Neuronal stem cell (in vitro differentiated cells): Measurements from ENCODE around the gene KIFAP3.

Experiments
- DNase-seq: peaks from one replicate; pipeline ENCODE4 v3.0.0-alpha.2; 2013; ENCODE audit warnings: low spot score
- H2AFZ ChIP-seq: one replicate; pipeline ENCODE4 v1.6.1; 2013; ENCODE audit warnings: mild to moderate bottlenecking, low read length, inconsistent platforms
- H2AK5ac ChIP-seq: 2 replicates; pipeline ENCODE4 v1.6.1; 2013; ENCODE audit warnings: low read depth, mild to moderate bottlenecking, inconsistent platforms, low read length, moderate library complexity, mixed read lengths
- H2BK120ac ChIP-seq: 2 replicates; pipeline ENCODE4 v1.6.1; 2013; ENCODE audit warnings: low read depth, mild to moderate bottlenecking, inconsistent platforms, low read length, moderate library complexity, mixed read lengths
- H2BK12ac ChIP-seq: one replicate; pipeline ENCODE4 v1.6.1; 2013; ENCODE audit warnings: low read length, inconsistent platforms
- H2BK15ac ChIP-seq: 2 replicates; pipeline ENCODE4 v1.6.1; 2013; ENCODE audit warnings: mild to moderate bottlenecking, low read length, inconsistent platforms, mixed read lengths
- H2BK5ac ChIP-seq: one replicate; pipeline ENCODE4 v1.6.1; 2013; ENCODE audit warnings: inconsistent platforms, mild to moderate bottlenecking, low read length, moderate library complexity
- H3K14ac ChIP-seq: one replicate; pipeline ENCODE4 v1.6.1; 2013; ENCODE audit warnings: low read length, inconsistent platforms
- H3K18ac ChIP-seq: 2 replicates; pipeline ENCODE4 v1.6.1; 2013; ENCODE audit warnings: low read length, inconsistent platforms
- H3K23ac ChIP-seq: 2 replicates; pipeline ENCODE4 v1.6.1; 2013; ENCODE audit warnings: low read depth, mild to moderate bottlenecking, mixed read lengths, low read length, inconsistent platforms; ENCODE audit not compliant: poor library complexity
- H3K27ac ChIP-seq: replicated peaks from 3 replicates; pipeline ENCODE4 v1.5.1; 2013; ENCODE audit warnings: low read length, inconsistent platforms
- H3K27me3 ChIP-seq, 3 experiments: 2 replicates each; pipeline ENCODE4 v1.6.1; 2013; ENCODE audit warnings: low read length in 3 of 3, mild to moderate bottlenecking in 2 of 3, inconsistent platforms in 1 of 3, low read depth in 1 of 3, mixed read lengths in 1 of 3, moderate library complexity in 1 of 3; ENCODE audit not compliant: control insufficient read depth in 3 of 3, insufficient read depth in 3 of 3
- H3K36me3 ChIP-seq, 2 donors: replicated peaks in 1 of 2; 2 replicates each; pipeline ENCODE4 v1.6.1; 2013; ENCODE audit warnings: low read length in 2 of 2; ENCODE audit not compliant: control insufficient read depth in 2 of 2, insufficient read depth in 2 of 2
- H3K4ac ChIP-seq: 2 replicates; pipeline ENCODE4 v1.6.1; 2013; ENCODE audit warnings: inconsistent platforms, mild to moderate bottlenecking, low read length, moderate library complexity
- H3K4me1 ChIP-seq, 2 donors: 1 replicate in 1 of 2; 2 replicates in 1 of 2; pipeline ENCODE4 v1.6.1; 2013; ENCODE audit warnings: low read length in 2 of 2, low read depth in 1 of 2; ENCODE audit not compliant: control insufficient read depth in 2 of 2, insufficient read depth in 1 of 2
- H3K4me2 ChIP-seq: one replicate; pipeline ENCODE4 v1.6.1; 2013; ENCODE audit warnings: mild to moderate bottlenecking, low read length, inconsistent platforms; ENCODE audit not compliant: insufficient read depth, poor library complexity, severe bottlenecking
- H3K4me3 ChIP-seq, 2 donors: 2 replicates each; pipeline ENCODE4 v1.5.1; 2013; ENCODE audit warnings: low read length in 2 of 2, mild to moderate bottlenecking in 2 of 2, inconsistent platforms in 1 of 2, moderate library complexity in 1 of 2
- H3K79me1 ChIP-seq: one replicate; pipeline ENCODE4 v1.6.1; 2013; ENCODE audit warnings: low read depth, mild to moderate bottlenecking, inconsistent platforms, low read length, moderate library complexity
- H3K9ac ChIP-seq: one replicate; pipeline ENCODE4 v1.6.1; 2013; ENCODE audit warnings: mild to moderate bottlenecking, low read depth, low read length, inconsistent platforms; ENCODE audit not compliant: poor library complexity
- H3K9me3 ChIP-seq, 2 donors: replicated peaks in 1 of 2; 2 replicates each; pipeline versions ENCODE3 to v1.6.1; 2013; ENCODE audit warnings: low read length in 2 of 2, mild to moderate bottlenecking in 2 of 2, inconsistent platforms in 1 of 2, low read depth in 1 of 2, mixed read lengths in 1 of 2, moderate library complexity in 1 of 2; ENCODE audit not compliant: control insufficient read depth in 2 of 2, insufficient read depth in 1 of 2
- H4K8ac ChIP-seq: one replicate; pipeline ENCODE4 v1.6.1; 2013; ENCODE audit warnings: low read depth, mild to moderate bottlenecking, inconsistent platforms, low read length, moderate library complexity
- H4K91ac ChIP-seq: one replicate; pipeline ENCODE4 v1.6.1; 2013; ENCODE audit warnings: low read length, low read depth, mild to moderate bottlenecking, inconsistent platforms; ENCODE audit not compliant: poor library complexity
- WGBS, 2 donors: extraction: QIAGEN DNeasy Blood & Tissue Kit; methylation state at CpG; one replicate each; pipeline ENCODE4 v1.1.7; 2013; ENCODE audit warnings: missing lambda C conversion rate in 2 of 2, mixed read lengths in 1 of 2; ENCODE audit not compliant: insufficient read length in 2 of 2, insufficient replicate concordance in 1 of 2; ENCODE audit errors: extremely low coverage in 2 of 2; 5-methylcytosine and 5-hydroxymethylcytosine counted together

Gene KIFAP3

GRCh38 chr1:169941982-169942830 is 132.3 kb downstream of the KIFAP3 start:
- H3K9me3 ChIP-seq = peaks cover 0 to 2% of the 10 kb centered on the region in 2 donors

DNA sequence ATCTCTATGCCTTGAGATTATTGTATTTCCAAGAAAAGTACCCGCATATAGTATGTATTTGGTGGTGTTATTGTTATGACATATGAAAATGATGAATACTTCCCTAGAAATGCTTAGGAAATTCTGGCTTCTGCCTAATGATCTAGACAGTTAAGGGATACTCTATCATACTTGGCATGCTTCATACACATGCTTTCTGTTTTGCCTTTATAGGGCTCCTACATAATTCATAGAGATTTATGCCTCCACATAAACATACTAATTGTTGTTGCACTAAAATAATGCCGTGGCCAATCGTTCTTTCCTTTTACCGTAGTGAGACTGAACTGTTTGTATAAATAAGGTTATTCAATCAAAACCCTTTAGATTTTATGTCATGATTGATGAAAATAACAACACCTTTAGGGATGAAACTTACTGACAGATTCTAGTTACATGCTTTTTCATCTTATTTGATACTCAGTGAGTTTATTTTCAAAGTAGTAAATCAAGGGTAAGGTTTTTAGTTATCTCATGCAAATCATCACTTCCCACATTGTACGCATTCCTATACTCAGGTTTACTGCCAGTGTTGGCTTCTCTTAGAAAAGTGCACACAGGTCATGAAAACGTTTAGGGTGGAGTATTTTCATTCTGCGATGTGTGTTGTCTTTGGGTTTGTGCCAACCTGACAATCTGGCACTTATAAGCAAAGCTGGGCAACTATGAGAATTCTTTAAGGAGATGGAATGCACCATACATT is 140.3 kb downstream of the KIFAP3 start:
- no peaks in the 10 kb centered on the region for H3K27me3 ChIP-seq
- DNase-seq = no peak
- no peaks in the 10 kb centered on the region for H3K79me1 ChIP-seq
- WGBS, 2 donors = no CpG with 5 or more reads among the region's 7 CpGs
- no peak overlapping the region for H2BK15ac ChIP-seq
- H3K4me3 ChIP-seq = no peak overlapping the region
- H3K4me2 ChIP-seq = no peak overlapping the region
- no peak overlapping the region for H3K14ac ChIP-seq
- no peak overlapping the region for H4K91ac ChIP-seq
- H2BK12ac ChIP-seq = no peak overlapping the region
- H2AFZ ChIP-seq = no peak overlapping the region
- H3K18ac ChIP-seq = no peak overlapping the region
- H2BK5ac ChIP-seq = no peak overlapping the region
- H2AK5ac ChIP-seq = no peak overlapping the region
- H2BK120ac ChIP-seq = no peak overlapping the region
- no peak overlapping the region for H3K9ac ChIP-seq
- H3K23ac ChIP-seq = no peak overlapping the region
- H3K4ac ChIP-seq = no peak overlapping the region
- H4K8ac ChIP-seq = no peak overlapping the region
- no peaks in the 10 kb centered on the region for H3K4me1 ChIP-seq
- no peaks in the 10 kb centered on the region for H3K9me3 ChIP-seq
- H3K36me3 ChIP-seq = no peaks in the 10 kb centered on the region
- no peak overlapping the region for H3K27ac ChIP-seq

More at GRCh38 chr1:169941982-169942830, 132.3 kb downstream of the KIFAP3 start:
- H3K79me1 ChIP-seq = no peaks in the 10 kb centered on the region
- no peak overlapping the region for H3K14ac ChIP-seq
- no peak overlapping the region for H2BK15ac ChIP-seq
- H3K4ac ChIP-seq = no peak overlapping the region
- no CpG with 5 or more reads among the region's 2 CpGs for WGBS, 2 donors
- H4K8ac ChIP-seq = no peak overlapping the region
- H2BK120ac ChIP-seq = no peak overlapping the region
- no peak overlapping the region for H3K23ac ChIP-seq
- H3K27ac ChIP-seq = no peak overlapping the region
- H2BK12ac ChIP-seq = no peak overlapping the region
- no peak overlapping the region for H4K91ac ChIP-seq
- DNase-seq = no peak
- H3K27me3 ChIP-seq = no peaks in the 10 kb centered on the region
- no peak overlapping the region for H3K9ac ChIP-seq
- no peak overlapping the region for H2BK5ac ChIP-seq
- no peak overlapping the region for H3K4me2 ChIP-seq
- no peak overlapping the region for H3K18ac ChIP-seq
- no peak overlapping the region for H2AK5ac ChIP-seq
- no peak overlapping the region for H3K4me3 ChIP-seq
- no peaks in the 10 kb centered on the region for H3K4me1 ChIP-seq
- no peaks in the 10 kb centered on the region for H3K36me3 ChIP-seq
- no peak overlapping the region for H2AFZ ChIP-seq

GRCh38 chr1:169931795-169932231 is 142.7 kb downstream of the KIFAP3 start:
- no peak overlapping the region for H4K91ac ChIP-seq
- DNase-seq = no peak
- H2BK15ac ChIP-seq = no peak overlapping the region
- no CpG with 5 or more reads among the region's 1 CpG for WGBS, 2 donors
- no peak overlapping the region for H2AK5ac ChIP-seq
- H3K4ac ChIP-seq = no peak overlapping the region
- no peaks in the 10 kb centered on the region for H3K79me1 ChIP-seq
- no peak overlapping the region for H2BK12ac ChIP-seq
- no peak overlapping the region for H2BK5ac ChIP-seq
- H2BK120ac ChIP-seq = no peak overlapping the region
- no peak overlapping the region for H2AFZ ChIP-seq
- H3K4me3 ChIP-seq = no peak overlapping the region
- no peaks in the 10 kb centered on the region for H3K9me3 ChIP-seq
- H3K27me3 ChIP-seq = no peaks in the 10 kb centered on the region
- no peak overlapping the region for H3K14ac ChIP-seq
- no peak overlapping the region for H3K4me2 ChIP-seq
- H4K8ac ChIP-seq = no peak overlapping the region
- no peaks in the 10 kb centered on the region for H3K4me1 ChIP-seq
- H3K18ac ChIP-seq = no peak overlapping the region
- H3K36me3 ChIP-seq = no peaks in the 10 kb centered on the region
- H3K9ac ChIP-seq = no peak overlapping the region
- H3K23ac ChIP-seq = no peak overlapping the region
- no peak overlapping the region for H3K27ac ChIP-seq

DNA sequence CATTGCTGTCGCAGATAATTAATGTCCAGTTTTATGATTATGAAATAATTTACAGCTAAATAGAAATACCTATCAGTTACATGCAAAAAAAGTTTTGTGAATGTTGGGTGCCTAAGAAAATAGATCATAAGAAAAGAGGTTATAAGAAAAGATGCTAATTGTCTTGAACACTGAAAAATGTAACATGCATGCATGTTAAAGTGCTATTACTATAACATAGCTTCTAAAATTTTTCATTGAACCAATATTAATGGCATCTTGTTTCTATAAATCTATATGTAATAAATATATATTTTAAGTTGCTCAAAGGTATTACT is 145.3 kb downstream of the KIFAP3 start:
- Histone ChIP-seq H3K4ac (no peak overlapping the region), H4K8ac (no peak overlapping the region), H2BK5ac (no peak overlapping the region), H3K36me3 (no peaks in the 10 kb centered on the region), H4K91ac (no peak overlapping the region), H3K4me3 (no peak overlapping the region), H3K9ac (no peak overlapping the region), H3K27ac (no peak overlapping the region), H3K4me2 (no peak overlapping the region), H2BK15ac (no peak overlapping the region), H2BK120ac (no peak overlapping the region), H3K9me3 (no peaks in the 10 kb centered on the region), H3K27me3 (no peaks in the 10 kb centered on the region), H2AFZ (no peak overlapping the region), H3K23ac (no peak overlapping the region), H3K79me1 (no peaks in the 10 kb centered on the region), H3K4me1 (no peaks in the 10 kb centered on the region), H2AK5ac (no peak overlapping the region), H3K18ac (no peak overlapping the region), H2BK12ac (no peak overlapping the region), H3K14ac (no peak overlapping the region)
- no peak for DNase-seq
- WGBS, 2 donors = no CpG with 5 or more reads among the region's 1 CpG
